ENCODE measurements around the gene PTPN6. TPM values are rescaled to one million over a fixed set of nuclear protein-coding genes. Genes with fewer than 3 reads are reported as not detected.

Gene PTPN6
- polyA plus RNA-seq, 1 donor, result 6.8 TPM

DNA sequence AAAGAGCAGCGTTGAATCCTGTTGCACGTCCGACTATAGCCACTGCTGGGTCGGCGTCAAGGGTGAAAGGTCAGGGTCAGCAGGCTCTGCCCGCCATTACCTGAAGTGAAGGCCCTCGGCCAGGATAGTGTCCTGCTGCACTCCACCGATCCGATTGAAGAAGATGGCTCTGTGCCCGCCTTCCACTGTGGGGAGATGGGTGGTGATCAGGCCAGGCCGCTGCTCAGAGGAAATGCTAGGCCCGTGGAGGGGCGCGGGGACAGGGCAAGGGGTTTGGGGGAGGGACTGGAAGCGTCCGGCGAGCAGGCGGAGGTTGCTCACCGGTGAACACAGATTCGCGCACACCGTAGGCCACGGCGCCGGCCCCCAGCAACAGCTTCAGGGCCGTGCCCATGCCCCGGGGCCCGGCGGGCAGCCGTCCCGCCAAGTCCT lies 19.0 kb downstream of the PTPN6 start:
- DNase-seq, result no peak

DNA sequence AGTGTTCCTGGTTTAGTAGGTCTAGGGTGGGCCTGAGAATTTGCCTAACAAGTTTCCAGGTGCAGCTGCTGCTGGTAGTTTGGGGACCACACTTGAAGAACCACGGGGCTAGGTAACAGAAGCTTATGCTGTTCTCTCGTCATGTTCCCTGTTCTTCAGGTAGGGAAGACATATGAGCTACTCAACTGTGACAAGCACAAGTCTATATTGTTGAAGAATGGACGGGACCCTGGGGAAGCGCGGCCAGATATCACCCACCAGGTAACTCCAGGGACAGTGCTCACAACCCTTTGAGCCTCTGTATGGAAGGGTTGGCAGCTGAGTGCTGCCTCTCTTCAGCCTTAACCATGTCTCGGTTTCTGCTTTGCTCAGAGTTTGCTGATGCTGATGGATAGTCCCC lies 23.0 kb downstream of the PTPN6 start:
- DNase-seq, result no peak

- DNase-seq, result no peak
Observed at GRCh38 chr12:6975297-6976032, 24.3 kb downstream of the PTPN6 start.

GRCh38 chr12:6977653-6978052 lies 26.5 kb downstream of the PTPN6 start:
- DNase-seq, result no peak

DNA sequence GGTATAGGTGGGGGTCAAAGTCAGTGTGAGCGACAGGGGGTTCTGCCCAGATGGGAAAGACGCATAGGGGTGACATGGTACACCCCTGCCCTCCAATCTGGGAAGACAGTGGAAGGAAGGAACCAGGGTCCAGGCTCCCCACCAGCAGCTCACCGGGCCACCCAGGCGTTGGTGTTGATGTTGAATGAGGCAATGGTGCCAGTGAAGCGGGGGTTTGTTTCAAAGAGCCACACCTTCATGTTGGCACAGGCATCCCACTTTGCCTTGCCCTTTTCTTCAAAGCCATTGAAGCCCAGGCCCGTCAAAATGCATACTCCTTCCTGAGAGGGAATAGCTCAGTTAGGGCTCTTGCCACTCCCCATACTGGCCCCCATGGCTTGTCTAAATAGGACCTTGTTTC lies 27.0 kb downstream of the PTPN6 start:
- no peak for DNase-seq

DNA sequence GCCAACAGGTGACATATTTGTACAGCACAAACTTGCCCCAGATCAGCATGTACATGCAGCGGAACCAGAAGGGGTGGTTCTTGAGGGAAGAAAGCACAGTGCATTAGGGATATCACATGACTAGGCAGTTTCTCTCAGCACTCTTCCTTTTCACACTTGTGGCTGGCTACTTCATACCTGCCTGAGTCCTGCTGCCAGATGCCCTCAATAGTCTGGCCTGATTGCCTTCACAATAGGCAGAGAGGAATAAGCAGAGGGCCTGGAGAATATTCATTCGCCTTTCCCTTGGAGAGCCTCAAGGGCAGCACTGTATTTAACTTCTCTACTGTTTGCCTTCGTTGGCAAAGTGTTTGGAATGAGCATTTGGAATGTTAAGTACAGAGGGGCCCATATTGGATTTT lies 27.5 kb downstream of the PTPN6 start:
- no peak for DNase-seq

- DNase-seq, result no peak
Observed at GRCh38 chr12:6979021-6979420, 27.9 kb downstream of the PTPN6 start.

DNA sequence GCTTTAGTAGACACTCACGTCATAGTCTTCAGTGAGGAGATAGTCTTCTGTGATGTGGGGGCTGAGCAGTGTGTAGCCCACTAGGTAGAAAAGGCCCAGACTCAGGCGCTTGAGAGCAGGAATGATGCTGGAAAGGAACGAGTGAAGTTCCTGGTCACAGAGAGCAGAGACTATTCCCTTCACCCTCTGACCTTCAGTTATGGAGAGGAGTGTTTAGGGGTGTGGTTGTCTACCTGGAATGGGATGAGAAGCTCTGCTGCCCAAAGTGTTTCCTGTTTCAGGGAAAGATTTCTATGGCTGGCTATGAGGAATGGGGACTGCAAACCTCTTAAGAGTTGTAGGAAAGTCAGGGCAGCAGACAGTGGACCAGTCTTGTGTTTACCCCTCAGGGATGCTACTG lies 28.3 kb downstream of the PTPN6 start:
- no peak for DNase-seq

DNA sequence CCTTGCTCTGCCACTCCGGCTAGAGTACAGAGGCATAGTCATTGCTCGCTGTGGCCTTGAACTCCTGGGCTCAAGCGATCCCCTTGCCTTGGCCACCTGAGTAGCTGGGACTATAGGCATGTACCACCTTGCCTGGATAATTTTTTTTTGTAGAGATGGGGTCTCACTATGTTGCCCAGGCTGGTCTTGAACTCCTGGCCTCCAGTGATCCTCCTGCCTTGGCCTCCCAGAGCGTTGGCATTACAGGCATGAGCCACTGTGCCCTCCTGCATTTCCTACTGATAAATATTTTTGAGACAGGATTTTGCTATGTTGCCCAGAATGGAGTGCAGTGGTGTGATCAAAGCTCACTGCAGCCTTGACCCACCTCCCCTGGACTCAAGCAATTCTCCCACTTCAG lies 28.9 kb downstream of the PTPN6 start:
- no peak for DNase-seq

- DNase-seq, result no peak
Observed at GRCh38 chr12:6980740-6981139, 29.6 kb downstream of the PTPN6 start.

DNA sequence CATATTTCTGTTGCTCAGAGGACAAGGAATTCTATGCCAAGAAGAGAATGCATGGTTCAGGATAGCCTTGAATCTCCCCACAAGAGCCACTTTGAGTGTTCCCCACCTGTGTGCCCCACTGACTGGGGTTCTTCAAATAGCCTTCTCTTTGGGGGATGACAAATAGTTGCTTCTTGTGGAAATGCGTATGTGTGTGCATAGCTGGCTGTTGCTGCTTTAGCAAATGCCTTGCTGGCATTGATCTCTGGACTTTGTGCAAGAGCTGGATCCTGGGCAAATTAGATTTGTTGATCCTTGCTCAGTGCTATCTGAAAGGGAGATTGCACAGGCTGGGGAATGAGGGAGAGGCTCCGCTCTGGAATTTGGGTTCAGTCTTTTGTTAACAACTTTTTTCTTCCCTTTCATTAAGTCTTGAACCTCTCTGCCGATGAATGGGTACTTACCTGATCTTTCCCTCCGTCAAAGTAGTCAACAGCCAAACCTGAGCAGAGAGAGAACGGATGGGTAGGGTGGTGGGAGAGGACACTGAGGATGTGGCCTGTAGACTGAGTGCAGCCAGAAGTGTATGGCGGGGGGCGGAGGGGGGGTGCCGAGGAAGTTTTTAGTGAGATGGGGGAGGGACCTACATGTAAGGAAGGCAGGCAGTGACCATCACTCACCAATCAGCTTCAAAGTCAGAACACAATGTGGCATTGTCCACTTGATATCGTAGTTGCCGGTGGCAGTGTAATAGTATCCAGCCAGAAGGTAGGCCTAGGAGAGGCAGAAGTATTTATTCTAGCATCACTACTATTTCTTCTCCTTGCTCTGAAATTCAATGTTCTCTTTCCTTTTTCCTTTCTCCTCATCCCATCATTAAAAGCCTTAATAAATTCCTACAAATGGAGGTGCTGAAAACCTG lies 30.2 kb downstream of the PTPN6 start:
- no peak for DNase-seq

DNA sequence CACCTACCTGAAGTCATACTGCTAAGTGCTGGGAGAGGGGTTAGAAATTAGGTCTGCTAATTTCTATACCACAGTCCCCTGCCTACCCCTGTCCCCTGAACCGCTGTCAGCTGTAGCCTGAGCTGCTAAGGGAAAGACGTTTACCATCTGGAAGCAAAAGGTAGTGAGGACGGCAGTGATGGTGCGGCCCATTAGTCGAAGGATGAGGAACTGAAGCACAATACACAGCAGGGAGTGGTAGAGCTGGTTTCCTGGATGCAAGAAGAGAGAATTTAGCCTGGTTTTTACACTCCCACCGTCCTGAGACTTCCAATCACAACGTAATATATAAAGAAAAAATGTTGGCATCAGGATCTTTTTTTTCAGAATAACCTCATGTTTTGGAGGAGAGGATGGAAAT lies 31.4 kb downstream of the PTPN6 start:
- no peak for DNase-seq

DNA sequence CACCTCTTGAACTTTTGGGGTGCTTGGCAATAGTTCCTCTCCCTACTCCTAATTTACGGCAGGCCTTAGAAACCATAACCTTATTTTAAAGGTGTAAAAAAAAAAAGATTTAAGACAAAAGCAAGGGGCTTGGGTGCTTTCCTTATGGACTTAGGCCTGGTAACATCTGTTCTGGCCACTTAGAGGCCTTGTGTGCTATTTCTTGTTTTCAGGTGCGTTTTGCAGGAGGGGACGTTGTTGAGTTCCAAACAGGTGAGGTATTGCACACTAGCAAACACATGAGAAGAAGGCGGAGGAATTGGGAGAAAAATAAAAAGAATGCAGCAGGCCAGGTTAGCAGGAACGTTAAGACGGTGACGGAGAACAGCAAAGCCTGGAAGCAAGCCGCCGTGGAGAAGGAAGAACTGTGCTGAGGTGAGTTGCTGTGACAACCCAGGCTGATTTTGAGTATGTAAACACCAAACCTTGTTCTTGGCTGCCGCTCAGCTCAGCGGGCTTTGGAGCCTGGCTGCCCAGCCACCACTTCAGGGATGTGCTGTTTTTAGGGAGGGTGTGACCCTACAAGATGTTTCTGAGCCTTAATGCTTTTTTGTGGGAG lies 36.9 kb downstream of the PTPN6 start:
- DNase-seq, result no peak

GRCh38 chr12:6996040-6996441 lies 44.9 kb downstream of the PTPN6 start:
- DNase-seq, result no peak

GRCh38 chr12:6998715-6999451 lies 47.7 kb downstream of the PTPN6 start:
- DNase-seq, result no peak

DNA sequence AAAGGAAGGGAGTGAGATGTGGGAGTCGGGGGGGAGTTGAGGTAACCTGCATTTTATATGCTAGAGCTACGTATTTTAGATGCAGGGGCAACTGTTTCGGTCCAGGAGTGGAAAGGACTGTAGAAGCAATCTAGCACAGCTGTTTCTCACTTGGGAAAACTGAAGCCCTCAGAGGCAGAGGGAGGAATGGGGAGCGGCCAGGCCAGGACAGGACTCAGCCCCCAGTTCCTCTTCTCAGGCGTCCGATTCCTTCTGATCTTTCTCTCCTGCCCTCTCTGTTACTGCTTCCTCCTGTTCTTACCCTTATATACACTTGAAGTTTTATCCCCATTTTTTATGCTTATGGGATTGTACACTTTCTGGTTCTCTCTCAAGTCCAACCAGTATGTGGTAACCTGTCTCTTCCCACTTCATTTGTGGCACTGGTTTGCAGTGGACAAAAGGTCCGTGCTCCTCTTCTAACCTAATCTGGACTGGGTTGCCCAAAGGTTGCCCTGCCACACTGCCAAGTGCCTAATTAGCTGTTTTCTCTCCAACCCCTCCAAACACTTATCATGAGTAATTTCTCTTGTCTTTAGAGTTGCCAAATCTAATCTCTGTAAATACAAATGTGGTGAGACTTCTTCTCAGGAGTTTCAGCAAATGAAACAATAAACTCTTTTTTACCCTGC lies 50.9 kb downstream of the PTPN6 start:
- no peak for DNase-seq

GRCh38 chr12:7004287-7004803 lies 53.2 kb downstream of the PTPN6 start:
- DNase-seq, result no peak

DNA sequence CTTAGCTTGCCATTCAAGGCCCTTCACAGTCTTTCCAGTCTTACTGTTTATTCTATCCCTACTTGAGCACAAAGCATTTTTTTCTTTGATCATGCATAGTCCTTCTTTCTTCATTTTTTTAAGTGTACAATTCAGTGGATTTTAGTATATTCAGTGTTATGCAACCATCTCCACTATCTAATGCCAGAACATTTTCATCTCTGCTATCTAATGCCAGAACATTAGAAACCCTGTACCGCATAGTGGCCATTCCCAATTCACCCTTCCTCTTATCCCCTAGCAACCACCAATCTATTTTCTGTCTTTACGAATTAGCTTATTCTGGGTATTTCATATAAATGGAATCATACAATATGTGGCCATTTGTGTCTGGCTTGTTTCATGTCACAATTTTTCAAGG lies 53.7 kb downstream of the PTPN6 start:
- no peak for DNase-seq

GRCh38 chr12:7005311-7005710 lies 54.2 kb downstream of the PTPN6 start:
- DNase-seq, result no peak

- no peak for DNase-seq
Observed at GRCh38 chr12:7006639-7007038, 55.5 kb downstream of the PTPN6 start.

DNA sequence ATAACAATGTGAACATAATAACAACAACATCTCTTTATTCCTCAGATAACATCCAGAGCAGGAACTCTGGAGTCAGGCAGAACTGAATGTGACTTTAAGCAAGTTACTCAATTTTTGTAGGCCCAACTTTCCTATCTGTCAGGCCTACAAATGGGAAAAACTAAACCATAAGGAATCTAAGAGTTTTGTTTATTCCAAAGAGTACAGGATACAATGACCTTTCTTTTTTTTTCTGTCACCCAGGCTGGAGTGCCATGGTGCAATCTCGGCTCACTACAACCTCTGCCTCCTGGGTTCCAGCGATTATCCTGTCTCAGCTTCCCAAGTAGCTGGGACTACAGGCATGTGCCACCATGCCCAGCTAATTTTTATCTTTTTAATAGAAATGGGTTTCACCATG lies 57.7 kb downstream of the PTPN6 start:
- no peak for DNase-seq

- no peak for DNase-seq
Observed at GRCh38 chr12:7009512-7009911, 58.4 kb downstream of the PTPN6 start.

Data from hindlimb muscle (tissue), 1 donor.